Activated T-helper 1 cell treated with Interleukin-2 at 50 U/mL for 16 hours (primary cell): ENCODE measurements around the gene ZNF280A.
A peak's percentile ranks its signal among the peaks of the same experiment; 100 is the strongest.
"Not testable (repeated sequence)": the region's sequence is repeated elsewhere in the genome, so short reads cannot be mapped to it uniquely, and the experiment has no call there.

Experiments
- DNase-seq: peaks from one replicate; pipeline ENCODE4 v3.0.0-alpha.2; 2020; ENCODE audit warnings: low read depth

Gene ZNF280A

GRCh38 chr22:22512951-22513350 is 7.1 kb downstream of the ZNF280A start:
- no peak for DNase-seq

DNA sequence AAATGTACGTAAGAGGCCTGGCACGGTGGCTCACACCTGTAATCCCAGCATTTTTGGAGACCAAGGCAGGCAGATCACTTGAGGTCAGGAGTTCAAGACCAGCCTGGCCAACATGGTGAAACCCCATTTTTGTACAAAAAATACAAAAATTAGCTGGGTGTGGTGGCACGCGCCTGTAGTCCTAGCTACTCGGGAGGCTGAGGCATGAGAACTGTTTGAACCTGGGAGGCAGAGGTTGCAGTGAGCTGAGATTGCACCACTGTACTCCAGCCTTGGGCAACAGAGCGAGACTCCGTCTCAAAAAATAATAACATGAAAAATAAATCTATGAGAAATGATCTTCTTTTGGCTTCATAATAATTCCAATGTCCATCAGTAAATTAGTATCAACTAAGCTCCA is 9.2 kb downstream of the ZNF280A start:
- DNase-seq, result not testable (repeated sequence)

DNA sequence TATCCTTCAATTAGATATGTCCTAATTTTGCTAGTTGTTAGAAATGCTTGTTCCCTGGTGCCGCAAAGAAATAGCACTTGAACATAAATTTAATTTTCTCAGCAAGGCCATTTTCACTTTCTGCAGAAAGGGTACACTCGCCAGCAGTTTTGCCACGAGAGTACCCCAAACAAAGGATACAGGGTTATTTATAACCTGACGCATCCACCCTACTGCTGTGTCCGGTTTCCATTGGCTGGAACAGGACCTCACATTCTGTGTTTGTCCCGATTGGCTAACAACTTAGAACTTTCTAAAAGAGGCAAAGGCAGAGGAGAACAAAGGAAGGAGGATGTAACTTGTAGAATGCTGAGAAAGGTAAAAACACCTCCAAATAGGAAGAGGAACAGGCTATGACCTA is 10.2 kb downstream of the ZNF280A start:
- DNase-seq, result not testable (repeated sequence)

- DNase-seq, result peak; percentile 74
Observed at GRCh38 chr22:22508274-22509176, 11.5 kb downstream of the ZNF280A start, which contains the start of gene ZNF280B. TSS of gene ZNF280B (minus strand) at chr22:22508742. CDS start at chr22:22489398, 19,344 bp downstream.

GRCh38 chr22:22507743-22508273 is 12.3 kb downstream of the ZNF280A start:
- DNase-seq, result no peak

GRCh38 chr22:22506736-22507135 is 13.3 kb downstream of the ZNF280A start:
- DNase-seq, result no peak

DNA sequence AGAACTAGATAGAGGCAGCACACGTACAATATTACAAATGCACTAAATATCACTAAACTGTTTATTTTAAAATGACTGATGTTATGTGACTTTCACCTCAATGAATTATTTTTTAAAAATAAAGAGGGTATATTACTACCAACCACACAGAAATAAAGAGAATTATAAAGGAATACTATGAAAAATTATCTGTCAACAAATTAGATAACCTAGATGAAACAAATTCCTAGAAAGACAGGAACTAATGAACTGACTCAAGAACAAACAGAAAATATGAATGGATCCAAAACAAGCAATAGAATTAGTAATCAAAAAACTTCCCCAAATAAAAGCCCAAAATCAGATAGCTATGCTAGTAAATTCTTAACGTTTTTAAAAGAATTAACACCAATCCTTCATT is 21.8 kb downstream of the ZNF280A start:
- no peak for DNase-seq

GRCh38 chr22:22491589-22491988 is 28.5 kb downstream of the ZNF280A start:
- DNase-seq, result not testable (repeated sequence)

GRCh38 chr22:22488736-22489135 is 31.3 kb downstream of the ZNF280A start:
- no peak for DNase-seq

DNA sequence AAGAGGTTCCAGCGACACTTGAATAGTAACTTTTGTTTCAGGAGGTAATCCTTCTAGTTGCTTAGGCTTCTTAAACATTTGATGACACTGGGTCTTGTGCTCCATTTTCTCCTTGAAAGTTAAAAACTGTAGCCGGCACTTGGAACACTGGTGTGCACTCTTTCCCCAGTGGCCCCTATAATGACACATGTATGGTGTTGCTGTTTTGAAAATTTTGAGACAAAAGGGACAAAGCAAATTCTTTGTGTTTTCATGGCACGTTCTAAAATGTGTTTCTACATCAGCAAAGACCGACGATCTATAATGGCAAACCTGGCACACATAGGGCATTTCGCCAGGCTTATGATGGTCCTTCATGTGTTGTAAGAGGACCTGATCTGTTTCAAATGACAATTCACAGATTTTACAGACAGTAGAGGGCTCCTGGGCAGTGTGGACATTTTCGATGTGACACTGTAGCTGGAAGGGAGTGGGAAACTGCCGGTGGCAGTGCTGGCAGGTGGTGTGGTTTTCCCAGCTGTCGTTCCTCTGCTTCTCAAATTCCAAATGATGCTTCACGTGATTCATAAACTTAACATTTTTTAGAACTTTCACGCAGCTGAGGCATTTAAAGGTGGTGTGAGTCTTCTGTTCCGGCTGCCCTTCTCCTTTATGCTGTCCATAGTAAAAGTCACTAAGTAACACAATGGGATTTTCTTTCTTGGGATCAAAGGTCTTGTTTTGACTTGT is 32.0 kb downstream of the ZNF280A start:
- DNase-seq, result no peak

GRCh38 chr22:22487059-22487458 is 33.0 kb downstream of the ZNF280A start:
- no peak for DNase-seq

DNA sequence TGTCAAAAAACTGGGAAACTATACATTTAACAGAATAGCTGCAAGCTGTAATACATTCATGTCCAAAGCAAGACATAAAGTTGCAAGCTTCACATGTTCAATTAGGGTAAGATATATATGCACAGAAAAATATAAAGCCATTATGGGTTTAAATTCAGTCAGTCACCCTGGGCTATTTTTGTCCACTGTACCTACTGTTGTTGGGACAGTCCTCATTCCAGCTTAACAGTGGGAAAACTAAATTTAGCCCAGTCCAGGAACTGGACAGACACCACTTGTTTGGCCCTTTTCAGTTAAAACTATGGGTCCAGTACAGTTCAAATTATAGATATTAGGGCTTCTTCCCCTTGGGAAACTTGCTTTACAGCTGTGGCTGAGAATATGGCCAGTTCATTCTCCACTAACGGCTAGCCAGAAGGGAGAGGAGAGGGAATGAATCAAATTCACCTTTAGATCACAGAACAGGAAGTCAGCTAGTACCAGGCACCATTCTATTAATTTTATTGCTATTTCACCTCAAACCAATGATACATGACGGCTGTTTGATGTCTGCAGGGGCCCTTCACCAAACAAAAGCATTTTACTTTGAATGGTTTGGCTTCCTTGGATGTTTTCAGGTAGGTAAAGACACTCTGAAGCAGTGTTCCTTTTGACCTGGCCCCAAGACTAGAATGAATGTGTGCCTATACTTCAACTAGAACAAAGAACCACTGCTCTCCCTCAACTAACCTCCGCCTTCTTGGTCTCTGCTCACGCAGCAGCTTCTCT is 33.8 kb downstream of the ZNF280A start:
- no peak for DNase-seq

DNA sequence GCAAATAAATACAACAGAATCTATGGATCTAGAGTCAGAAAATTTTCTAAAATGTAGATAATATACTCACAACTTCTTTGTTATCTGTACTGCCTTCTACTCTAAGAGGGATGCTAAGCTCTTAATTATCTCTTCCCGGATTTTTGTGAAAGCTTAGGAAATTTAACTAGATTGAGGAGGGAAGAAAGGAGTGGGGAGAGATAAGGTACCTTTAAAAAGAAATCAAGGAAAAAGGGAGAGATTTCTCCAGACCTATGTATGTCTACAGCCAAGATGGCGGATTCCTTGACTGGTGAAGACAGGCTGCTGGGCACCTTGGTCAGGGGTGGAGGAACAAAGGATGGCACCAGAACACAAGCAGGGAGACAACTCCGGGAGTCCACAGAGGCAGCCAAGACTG is 34.5 kb downstream of the ZNF280A start:
- DNase-seq, result no peak

DNA sequence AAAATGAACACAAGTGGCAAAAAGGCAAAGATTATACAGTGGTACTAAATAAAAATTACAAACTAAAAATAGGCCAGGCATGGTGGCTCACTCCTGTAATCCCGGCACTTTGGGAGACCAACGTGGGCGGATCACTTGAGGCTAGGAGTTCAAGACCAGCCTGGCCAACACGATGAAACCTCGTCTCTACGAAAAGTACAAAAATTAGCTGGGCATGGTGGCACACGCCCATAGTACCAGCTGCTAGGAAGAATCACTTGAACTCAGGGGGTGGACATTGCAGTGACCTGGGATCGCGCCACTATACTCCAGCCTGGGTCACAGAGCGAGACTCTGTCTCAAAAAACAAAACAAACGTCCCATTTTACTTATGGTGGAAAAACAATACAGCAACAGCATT is 36.0 kb downstream of the ZNF280A start:
- no peak for DNase-seq

- no peak for DNase-seq
Observed at GRCh38 chr22:22480940-22481339, 39.1 kb downstream of the ZNF280A start.

- no peak for DNase-seq
Observed at GRCh38 chr22:22479999-22480532, 40.0 kb downstream of the ZNF280A start.

DNA sequence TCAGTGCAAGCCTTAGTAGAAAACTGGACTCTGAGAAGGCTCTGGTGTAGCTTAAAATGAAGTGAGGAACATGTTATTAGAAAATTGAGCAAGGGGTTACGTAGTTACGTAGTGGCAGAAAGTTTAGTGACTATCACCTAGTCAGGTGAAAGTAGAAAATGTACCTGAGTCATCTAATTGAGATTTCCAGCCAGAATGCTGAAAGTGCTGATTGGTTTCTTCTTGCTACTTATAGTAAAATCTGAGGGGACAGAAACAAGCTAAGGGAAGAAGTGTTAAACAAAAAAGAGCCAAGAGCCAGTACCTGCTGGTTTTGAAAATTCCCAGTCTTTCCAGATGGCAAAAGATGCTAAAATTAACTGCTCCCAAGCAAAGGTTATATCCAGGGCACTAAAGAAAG is 41.0 kb downstream of the ZNF280A start:
- DNase-seq, result no peak

DNA sequence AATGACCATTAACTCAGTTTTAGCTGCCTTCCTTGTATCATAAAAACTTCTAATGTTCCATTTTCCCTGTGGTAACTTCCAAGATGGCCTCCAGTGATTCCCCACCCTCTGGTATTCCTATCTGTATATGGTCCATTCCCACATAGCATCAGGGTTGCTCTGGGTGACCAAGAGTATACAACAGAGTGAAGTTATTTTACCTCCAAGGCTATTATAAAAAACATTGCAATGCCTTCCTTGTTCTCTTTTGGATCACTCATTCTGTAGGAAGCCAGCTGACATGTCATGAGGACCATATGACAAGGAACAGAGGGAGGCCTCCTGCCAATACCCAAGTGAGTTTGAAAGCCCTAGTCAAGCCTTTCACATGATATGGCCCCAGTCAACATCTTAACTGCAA is 41.6 kb downstream of the ZNF280A start:
- DNase-seq, result no peak

DNA sequence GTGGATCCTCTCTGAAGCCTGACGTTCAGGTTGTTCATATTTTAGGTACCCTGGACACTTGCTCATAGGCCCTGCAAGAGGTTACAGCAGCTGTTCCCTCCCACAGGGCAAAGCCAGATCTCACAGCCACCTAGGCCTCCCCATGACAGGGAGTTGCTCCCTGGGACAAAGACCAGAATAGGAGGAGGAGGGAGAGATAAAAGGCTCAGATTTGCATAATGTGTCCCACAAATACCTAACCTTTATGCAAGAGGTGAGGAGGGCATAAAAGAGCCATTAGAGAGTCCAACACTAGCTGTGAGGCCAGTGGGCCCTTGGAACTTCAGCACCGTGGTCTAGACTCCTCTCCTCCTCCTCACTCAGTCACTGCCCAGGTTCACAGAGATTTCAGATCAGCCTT is 45.3 kb downstream of the ZNF280A start:
- no peak for DNase-seq

DNA sequence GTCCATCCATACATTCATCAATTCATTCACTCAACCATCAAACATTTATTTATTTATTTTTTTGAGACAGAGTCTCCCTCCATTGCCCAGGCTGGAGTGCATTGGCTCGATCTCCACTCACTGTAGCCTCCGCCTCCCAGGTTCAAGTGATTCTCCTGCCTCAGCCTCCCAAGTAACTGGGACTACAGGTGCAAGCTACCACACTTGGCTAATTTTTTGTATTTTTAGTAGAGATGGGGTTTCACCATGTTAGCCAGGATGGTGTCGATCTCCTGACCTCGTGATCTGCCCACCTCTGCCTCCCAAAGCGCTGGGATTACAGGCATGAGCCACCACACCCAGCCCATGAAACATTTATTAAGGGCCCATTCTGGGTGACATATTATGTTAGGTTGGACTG is 49.0 kb downstream of the ZNF280A start:
- not testable (repeated sequence) for DNase-seq

DNA sequence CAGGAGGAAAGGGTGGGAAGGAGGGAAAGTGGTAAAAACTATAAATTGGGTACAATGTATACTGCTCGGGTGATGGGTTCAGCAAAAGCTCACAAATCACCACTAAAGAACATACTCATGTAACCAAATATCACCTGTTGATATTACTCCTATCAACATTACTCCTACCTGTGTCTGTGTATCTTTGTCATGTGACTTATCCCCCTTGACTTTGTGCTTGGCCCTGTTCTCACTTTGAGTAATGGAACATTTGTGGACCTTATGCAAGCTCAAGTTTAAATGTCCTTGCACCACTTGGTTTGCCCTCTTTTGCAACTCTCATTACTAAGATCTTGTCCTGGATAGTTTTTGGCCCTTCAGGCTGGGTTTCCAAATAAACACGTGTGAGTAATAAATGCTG is 50.5 kb downstream of the ZNF280A start:
- no peak for DNase-seq
